Right lobe of liver (tissue), 4 donors: ENCODE data around the gene SPDYC.

Source experiments
- CTCF ChIP-seq, 4 donors: fragments of 200-600 bp in 3 of 4; fragments of 450-650 bp in 1 of 4; IDR thresholded peaks; one replicate each; pipeline versions ENCODE4 v1.5.1 to v1.8.0; 2016 to 2022; ENCODE audit warnings: antibody characterized with exemption in 4 of 4, mild to moderate bottlenecking in 2 of 4
- POLR2A ChIP-seq: fragments of 450-650 bp; IDR thresholded peaks from one replicate; pipeline ENCODE4 v1.6.1; 2017; ENCODE audit warnings: antibody characterized with exemption, mild to moderate bottlenecking
- donor health status: DM: no; HTN: no; CAD: no.
- donor health status: DM: no; HTN: no; CAD: no.
- donor health status: DM: no; HTN: yes; CAD: no.

GRCh38 chr11:65124480-65125196 lies 45.4 kb upstream of the SPDYC start:
- TF ChIP-seq POLR2A (no peak), CTCF (IDR thresholded peaks at IDR 0.05) (no peak)
